Measurements from ENCODE around the gene CFAP210.

- no peak for TF ChIP-seq REST (IDR thresholded peaks at IDR 0.05)
- no peak for TF ChIP-seq EP300 (IDR thresholded peaks at IDR 0.05)
- TF ChIP-seq RCOR1 (IDR thresholded peaks at IDR 0.05; ENCODE audit: low read depth, low read length), result no peak
- TF ChIP-seq POLR2A (IDR thresholded peaks at IDR 0.05; ENCODE audit: low read length), result no peak
- no peak for TF ChIP-seq CTCF (IDR thresholded peaks at IDR 0.05)
- TF ChIP-seq MAFK (IDR thresholded peaks at IDR 0.05; ENCODE audit: partially characterized antibody), result no peak
- TF ChIP-seq NFE2L2 (conservative IDR thresholded peaks at IDR 0.05; ENCODE audit: low read length), result no peak
- no peak for TF ChIP-seq MAX (IDR thresholded peaks at IDR 0.05)
- TF ChIP-seq RAD21 (conservative IDR thresholded peaks at IDR 0.05 in 1 of 2, IDR thresholded peaks at IDR 0.05 in 1 of 2), result no peak
- TF ChIP-seq CBX2 (IDR thresholded peaks at IDR 0.05; ENCODE audit: borderline replicate concordance, low read depth), result no peak
- no peak for TF ChIP-seq ESRRA (IDR thresholded peaks at IDR 0.05; ENCODE audit: borderline replicate concordance, low read length)
- TF ChIP-seq SMC3 (IDR thresholded peaks at IDR 0.05), result no peak
- no peak for TF ChIP-seq BCL3 (IDR thresholded peaks at IDR 0.05)
These were observed 57.6 kb downstream of the CFAP210 start for GRCh38 chr2:169636440-169637097.
